Activated T-helper 1 cell treated with anti-CD3 and anti-CD28 coated beads, Interleukin-12 subunit alpha, Interleukin-12 subunit beta, Interleukin-2, Interleukin-4 antibody, amounts not matched to agents 30 ng/mL and 10 ng/mL and 1 ng/mL, durations not matched to agents 14 hours and 24 hours and 36 hours (primary cell): ENCODE data around the gene FMNL1. TPM values are rescaled to one million over a fixed set of nuclear protein-coding genes. Genes with fewer than 3 reads are reported as not detected.
"Not testable (repeated sequence)": the region's sequence is repeated elsewhere in the genome, so short reads cannot be mapped to it uniquely, and the experiment has no call there.

Experiments
- DNase-seq: peaks from one replicate; pipeline ENCODE4 v3.0.0; 2021; ENCODE audit warnings: low spot score
- H3K27ac Mint-ChIP-seq: one replicate; pipeline ENCODE4 v1.8.0; 2021; ENCODE audit warnings: mild to moderate bottlenecking, mixed read lengths
- H3K27me3 Mint-ChIP-seq: one replicate; pipeline ENCODE4 v1.8.0; 2022; ENCODE audit warnings: mild to moderate bottlenecking, moderate library complexity, mixed read lengths; ENCODE audit not compliant: insufficient read depth
- H3K36me3 Mint-ChIP-seq: one replicate; pipeline ENCODE4 v1.8.0; 2021; ENCODE audit warnings: low read depth, mixed read lengths
- H3K4me1 Mint-ChIP-seq: one replicate; pipeline ENCODE4 v1.8.0; 2021; ENCODE audit warnings: low read depth, mixed read lengths
- H3K4me3 Mint-ChIP-seq: one replicate; pipeline ENCODE4 v1.8.0; 2021; ENCODE audit warnings: mild to moderate bottlenecking, moderate library complexity, mixed read lengths
- H3K9me3 Mint-ChIP-seq: one replicate; pipeline ENCODE4 v1.8.0; 2021; ENCODE audit warnings: mixed read lengths
- intact Hi-C: fragments of 100-400 bp; cut with micrococcal nuclease; formaldehyde crosslinking; loops from one replicate; pipeline ENCODE4 v1.15.1; 2024
- total RNA-seq: library from RNA; stranded (reverse); gene quantifications from 2 replicates; pipeline ENCODE4 v1.2.3, GENCODE V29; 2022

FMNL1 gene
- total RNA-seq, 1 donor from 2014 or later, result 374 TPM

DNA sequence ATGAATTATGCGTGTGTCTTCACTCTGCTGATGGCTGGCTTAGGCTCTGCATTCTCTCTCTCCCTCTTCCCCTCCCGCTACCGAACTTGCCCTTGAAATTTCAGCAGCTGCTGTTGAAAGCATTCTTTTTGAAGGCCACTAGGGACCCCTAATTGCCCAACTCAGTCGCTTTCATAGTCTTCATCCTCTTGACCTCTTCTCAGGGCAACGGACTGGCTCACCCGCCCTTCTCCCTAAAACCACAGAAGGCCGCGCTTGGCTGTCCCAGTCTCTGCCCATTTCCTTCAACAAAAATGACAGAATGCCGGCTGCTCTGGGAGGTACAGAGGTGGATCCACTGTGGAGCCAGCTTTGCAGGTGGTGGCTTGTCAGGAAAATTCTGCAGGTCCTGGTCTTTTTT lies 21.0 kb upstream of the FMNL1 start:
- H3K36me3 Mint-ChIP-seq, result no peaks in the 10 kb centered on the region
- H3K4me1 Mint-ChIP-seq, result no peaks in the 10 kb centered on the region
- no peaks in the 10 kb centered on the region for H3K27me3 Mint-ChIP-seq
- intact Hi-C loops, result no loop called here
- no peak overlapping the region for H3K4me3 Mint-ChIP-seq
- H3K9me3 Mint-ChIP-seq, result no peaks in the 10 kb centered on the region
- H3K27ac Mint-ChIP-seq, result no peak overlapping the region
- no peak for DNase-seq

DNA sequence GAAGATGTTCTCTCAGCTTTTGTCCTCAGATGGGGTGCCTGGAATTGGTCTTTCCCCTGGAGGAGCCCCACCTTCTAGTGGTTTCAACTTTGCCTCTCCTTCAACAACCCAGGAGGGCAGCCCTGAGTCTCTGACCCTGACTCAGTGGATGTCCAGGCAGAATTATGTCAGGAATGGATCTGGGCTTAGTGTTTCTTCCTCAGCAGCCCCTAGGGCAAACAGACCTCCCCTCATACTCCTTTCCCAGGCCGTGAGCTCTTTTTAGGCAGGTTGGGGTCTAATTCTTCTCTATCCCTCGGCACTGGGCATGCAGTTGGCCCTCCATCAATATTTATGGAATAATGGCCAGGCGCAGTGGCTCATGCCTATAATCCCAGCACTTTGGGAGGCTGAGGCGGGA lies 20.2 kb upstream of the FMNL1 start:
- no peak for DNase-seq
- Mint-ChIP-seq H3K36me3 (no peaks in the 10 kb centered on the region), H3K27me3 (no peaks in the 10 kb centered on the region), H3K4me3 (no peak overlapping the region), H3K4me1 (no peaks in the 10 kb centered on the region), H3K9me3 (no peaks in the 10 kb centered on the region), H3K27ac (no peak overlapping the region)
- intact Hi-C loops, result no loop called here

DNA sequence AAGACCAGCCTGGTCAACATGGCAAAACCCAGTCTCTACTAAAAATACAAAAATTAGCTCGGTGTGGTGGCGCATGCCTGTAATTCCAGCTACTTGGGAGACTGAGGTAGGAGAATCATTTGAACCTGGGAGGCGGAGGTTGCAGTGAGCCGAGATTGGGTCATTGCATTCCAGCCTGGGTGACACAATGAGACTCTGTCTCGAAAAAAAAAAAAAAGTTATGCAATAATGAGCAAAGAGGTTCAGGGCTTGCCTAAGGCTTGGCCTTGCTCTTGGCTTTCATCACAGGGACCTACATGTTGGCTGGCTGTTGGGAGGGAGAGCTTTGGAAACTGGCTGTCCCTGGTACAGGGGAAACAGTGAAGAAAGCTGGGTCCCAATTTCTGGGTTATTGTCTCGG lies 19.8 kb upstream of the FMNL1 start:
- H3K4me3 Mint-ChIP-seq, DNase-seq, H3K4me1 Mint-ChIP-seq, H3K27ac Mint-ChIP-seq, intact Hi-C loops, H3K27me3 Mint-ChIP-seq, H3K36me3 Mint-ChIP-seq, H3K9me3 Mint-ChIP-seq: not testable (repeated sequence)

DNA sequence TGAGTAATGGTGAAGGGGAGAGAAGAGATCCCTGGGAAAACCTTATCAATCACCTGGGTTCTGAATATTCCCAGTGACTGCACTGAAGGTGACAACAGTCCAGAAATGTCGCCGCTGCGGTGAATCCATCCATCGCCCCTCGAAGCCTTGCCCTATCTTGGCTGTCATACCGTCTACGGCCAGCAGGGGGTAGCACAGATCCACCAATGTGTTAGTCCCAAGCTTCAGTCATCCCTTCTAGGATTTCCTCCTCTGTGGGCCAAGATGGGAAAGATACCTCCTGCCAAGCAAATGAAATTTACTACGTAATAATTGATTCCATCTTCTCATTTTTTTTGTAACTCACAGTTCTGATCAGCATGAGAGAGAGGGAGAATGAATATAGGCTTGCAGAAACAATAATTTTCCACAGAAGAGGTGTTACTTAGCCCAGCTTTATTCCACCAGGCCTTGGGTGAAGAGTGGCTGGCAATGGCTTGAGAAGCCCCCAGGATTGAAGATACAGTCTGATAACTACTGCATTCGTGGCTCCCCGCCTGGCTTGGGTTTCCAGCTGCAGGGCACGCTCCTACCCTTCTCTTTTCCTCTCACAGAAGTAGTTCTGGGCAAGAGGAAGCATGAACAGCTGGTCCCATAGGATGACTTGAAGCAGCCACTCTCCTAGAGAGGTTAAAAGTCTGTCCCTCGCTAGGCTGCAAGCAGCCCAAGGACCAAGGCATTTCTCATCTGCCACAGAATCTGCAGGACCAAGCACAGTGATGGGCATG lies 2.6 kb upstream of the FMNL1 start:
- peak; percentile 73 for DNase-seq
- Mint-ChIP-seq H3K27me3 (no peaks in the 10 kb centered on the region), H3K27ac (peak overlapping the region; percentile 80), H3K36me3 (peaks cover 46% of the 10 kb centered on the region), H3K4me3 (peak overlapping the region; percentile 93), H3K4me1 (peaks cover 42% of the 10 kb centered on the region), H3K9me3 (no peaks in the 10 kb centered on the region)
- intact Hi-C loops, result loop anchor here (1.0 kb wide), 5 partner anchors 16 to 166 kb away; partner anchors contain the start of gene ACBD4

DNA sequence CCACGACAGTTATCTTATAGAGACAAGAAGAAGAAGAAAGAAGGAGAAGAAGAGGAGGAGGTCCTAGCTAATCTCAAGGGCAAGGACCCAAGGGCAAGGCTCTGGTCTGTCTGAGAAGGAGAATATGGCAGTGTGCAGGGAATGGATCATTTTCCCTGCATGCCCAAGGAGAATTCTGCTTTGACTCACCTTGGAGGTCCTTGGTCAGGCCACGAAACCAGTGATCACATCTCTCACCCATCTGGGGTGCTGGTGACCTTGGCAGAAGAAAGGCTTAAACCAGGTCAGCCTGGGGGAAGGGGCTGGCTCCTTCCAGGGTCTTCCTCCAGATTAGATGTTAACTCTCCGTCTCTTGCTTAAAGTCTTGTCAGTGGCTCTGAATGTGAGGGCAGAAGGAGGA lies 1.6 kb upstream of the FMNL1 start:
- Mint-ChIP-seq H3K27ac (peak overlapping the region; percentile 85), H3K27me3 (no peaks in the 10 kb centered on the region), H3K4me1 (peaks cover 52% of the 10 kb centered on the region), H3K9me3 (no peaks in the 10 kb centered on the region), H3K36me3 (peaks cover 47% of the 10 kb centered on the region), H3K4me3 (peak overlapping the region; percentile 93)
- intact Hi-C loops, result loop anchor here (10.0 kb wide), 2 partner anchors 325 to 365 kb away; partner anchors contain the start of gene EFTUD2
- no peak for DNase-seq

DNA sequence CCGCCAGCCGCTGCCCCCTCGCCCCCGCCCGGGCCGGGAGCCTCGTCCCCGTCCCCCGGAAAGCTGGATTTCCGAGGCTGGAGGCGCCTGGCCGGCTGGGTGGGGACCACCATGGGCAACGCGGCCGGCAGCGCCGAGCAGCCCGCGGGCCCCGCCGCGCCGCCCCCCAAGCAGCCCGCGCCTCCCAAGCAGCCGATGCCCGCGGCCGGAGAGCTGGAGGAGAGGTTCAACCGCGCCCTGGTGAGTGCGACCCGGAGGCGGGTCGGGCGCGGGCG lies 266 bp downstream of the FMNL1 start:
- Mint-ChIP-seq H3K27ac (no peak overlapping the region), H3K4me3 (no peak overlapping the region), H3K36me3 (peaks cover 45% of the 10 kb centered on the region), H3K4me1 (peaks cover 62% of the 10 kb centered on the region), H3K9me3 (no peaks in the 10 kb centered on the region), H3K27me3 (no peaks in the 10 kb centered on the region)
- no peak for DNase-seq
- intact Hi-C loops, result loop anchor here (10.0 kb wide), 2 partner anchors 327 to 363 kb away; partner anchors contain the start of gene EFTUD2

DNA sequence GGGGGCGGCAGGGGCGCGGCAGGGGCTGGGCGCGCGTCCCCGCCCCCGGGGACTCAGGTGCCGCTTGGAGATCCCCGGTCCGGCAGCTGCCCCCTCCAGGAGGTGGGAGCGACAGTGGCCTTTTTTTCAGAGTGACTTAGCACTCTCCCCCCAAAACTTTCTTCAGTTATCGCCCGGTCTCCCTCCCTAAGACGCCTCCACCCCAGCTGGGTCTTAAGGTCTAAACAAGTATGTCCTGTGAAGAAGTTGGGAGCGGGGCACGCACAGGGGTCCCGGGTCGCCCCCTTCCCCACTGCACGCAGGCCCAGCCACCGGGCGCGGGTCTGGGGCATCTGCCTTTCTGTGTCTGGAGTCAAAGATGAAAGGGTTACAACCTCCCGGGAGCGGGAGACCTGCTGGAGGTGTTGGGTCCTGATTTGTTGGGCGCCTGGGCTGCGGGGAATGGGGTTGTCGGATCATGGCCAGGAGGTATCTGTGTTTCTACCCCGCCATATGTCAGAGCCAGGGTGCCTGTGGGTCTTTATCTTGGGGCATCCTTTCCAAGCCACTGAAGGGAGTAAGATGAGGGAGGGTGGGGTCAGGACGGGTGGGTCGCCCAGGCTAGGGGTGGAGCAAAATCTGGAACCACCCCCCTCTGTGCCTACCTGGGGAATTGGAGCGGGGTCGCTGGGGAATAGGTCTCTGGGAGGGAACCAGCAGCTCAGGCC lies 757 bp downstream of the FMNL1 start:
- DNase-seq, result no peak
- peaks cover 42% of the 10 kb centered on the region for H3K36me3 Mint-ChIP-seq
- no peaks in the 10 kb centered on the region for H3K27me3 Mint-ChIP-seq
- H3K4me1 Mint-ChIP-seq, result peaks cover 65% of the 10 kb centered on the region
- intact Hi-C loops, result loop anchor here (10.0 kb wide), 2 partner anchors 328 to 362 kb away; partner anchors contain the start of gene EFTUD2
- H3K4me3 Mint-ChIP-seq, result peak overlapping the region; percentile 99
- peak overlapping the region; percentile 97 for H3K27ac Mint-ChIP-seq
- no peaks in the 10 kb centered on the region for H3K9me3 Mint-ChIP-seq

DNA sequence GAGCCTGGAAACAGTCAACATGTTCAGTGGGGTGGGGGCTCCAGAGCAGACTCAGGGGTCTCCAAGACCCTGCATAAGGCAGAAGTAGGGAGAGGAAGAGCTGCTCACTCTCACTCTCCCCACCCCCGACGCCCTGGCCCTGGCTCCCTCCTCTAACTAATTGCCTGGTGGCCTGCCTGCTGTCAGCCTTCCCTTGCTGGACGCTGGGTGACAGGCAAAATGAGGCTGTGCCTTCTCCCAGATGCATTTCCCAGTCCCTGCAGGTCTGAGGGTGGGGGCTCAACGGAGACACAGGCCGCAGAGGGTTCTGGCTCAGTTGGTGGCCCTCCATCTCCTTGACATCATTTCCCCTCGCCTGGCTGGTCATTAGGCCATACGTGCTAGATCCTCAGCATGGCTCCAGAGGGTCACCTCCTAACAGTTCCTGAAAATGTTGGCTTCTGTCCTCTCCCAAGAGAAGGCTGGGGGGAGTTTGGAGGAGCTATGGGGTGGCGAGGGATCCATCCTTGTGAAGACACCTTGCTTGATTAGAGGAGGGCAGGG lies 1.4 kb downstream of the FMNL1 start:
- peaks cover 39% of the 10 kb centered on the region for H3K36me3 Mint-ChIP-seq
- peak overlapping the region; percentile 99 for H3K4me3 Mint-ChIP-seq
- H3K4me1 Mint-ChIP-seq, result peaks cover 67% of the 10 kb centered on the region
- DNase-seq, result no peak
- intact Hi-C loops, result loop anchor here (1.0 to 10.0 kb wide), 3 partner anchors 94 to 362 kb away; partner anchors contain the start of genes EFTUD2 and MAP3K14
- no peaks in the 10 kb centered on the region for H3K27me3 Mint-ChIP-seq
- H3K27ac Mint-ChIP-seq, result peak overlapping the region; percentile 97
- no peaks in the 10 kb centered on the region for H3K9me3 Mint-ChIP-seq

DNA sequence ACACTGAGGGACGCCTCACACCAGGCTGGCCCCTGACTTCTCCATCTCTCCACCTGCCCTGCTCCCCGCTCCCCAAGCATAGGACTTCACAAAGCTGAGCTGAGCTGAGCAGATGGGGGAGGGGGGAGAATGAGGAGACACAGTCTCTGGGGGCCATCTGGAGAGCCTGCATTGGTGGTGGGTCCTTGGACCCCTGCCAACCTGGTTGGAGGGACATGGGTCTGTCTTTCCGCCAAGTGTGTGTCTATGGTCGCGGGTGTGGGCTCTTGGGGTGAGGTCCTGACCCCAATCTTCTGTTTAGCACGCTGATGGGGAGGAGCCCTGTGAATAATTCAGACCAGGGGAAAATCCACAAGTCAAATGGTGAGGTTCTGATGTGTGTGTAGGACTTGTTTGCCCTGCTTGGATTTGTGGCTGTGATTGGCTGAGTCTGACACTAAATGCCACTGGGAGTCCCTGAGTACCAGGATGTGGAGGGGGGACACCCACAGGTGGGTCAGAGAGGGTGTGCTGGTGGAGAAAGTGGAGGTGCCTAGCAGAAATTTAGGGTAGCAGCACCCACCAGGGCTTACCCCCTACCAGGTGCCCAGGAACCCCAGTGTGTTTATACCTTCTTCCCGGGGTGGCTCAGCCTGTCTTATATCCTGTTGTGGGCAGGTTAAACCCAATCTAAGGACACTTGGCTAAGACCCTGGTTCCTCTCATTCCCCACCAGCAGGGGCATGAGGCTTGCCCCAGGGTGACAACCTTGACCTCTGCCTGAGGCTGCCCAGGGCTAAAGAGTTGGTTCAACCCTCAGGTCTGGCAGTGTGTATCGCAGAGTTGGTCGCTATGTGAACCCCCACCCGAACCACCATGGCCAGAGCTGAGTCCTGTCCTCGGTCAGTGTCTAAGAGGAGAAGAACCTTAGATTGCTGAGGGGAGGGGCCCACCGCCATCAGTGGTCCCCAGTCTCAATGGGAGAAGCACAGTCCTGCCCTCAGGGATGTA lies 2.1 kb downstream of the FMNL1 start:
- Mint-ChIP-seq H3K27ac (peak overlapping the region; percentile 97), H3K36me3 (peaks cover 37% of the 10 kb centered on the region), H3K4me3 (peak overlapping the region; percentile 99), H3K27me3 (no peaks in the 10 kb centered on the region), H3K4me1 (peaks cover 72% of the 10 kb centered on the region), H3K9me3 (no peaks in the 10 kb centered on the region)
- intact Hi-C loops, result loop anchor here (1.0 to 10.0 kb wide), 3 partner anchors 93 to 361 kb away; partner anchors contain the start of genes EFTUD2 and MAP3K14
- no peak for DNase-seq

DNA sequence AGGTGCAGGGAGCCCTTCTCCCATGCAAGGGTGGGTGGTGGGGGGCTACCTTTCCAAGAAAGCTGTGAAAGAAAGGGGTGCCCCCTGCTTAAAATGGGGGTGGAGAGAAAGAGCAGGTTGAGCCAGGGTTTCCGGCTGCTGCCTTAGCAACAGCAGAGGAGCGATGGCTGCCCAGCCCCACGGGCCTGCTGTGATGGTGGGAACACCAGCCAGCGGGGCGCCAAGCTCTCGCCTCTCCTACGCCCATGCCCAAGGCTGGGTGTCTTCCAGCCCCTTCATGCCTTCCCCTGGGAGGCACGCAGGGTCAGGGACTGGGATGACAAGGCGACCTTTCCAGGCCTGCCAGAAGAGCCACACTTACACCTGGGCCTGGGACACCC lies 3.0 kb downstream of the FMNL1 start:
- intact Hi-C loops, result loop anchor here (5.0 to 10.0 kb wide), 3 partner anchors 330 to 968 kb away; partner anchors contain the start of genes EFTUD2 and KANSL1
- no peaks in the 10 kb centered on the region for H3K27me3 Mint-ChIP-seq
- no peaks in the 10 kb centered on the region for H3K9me3 Mint-ChIP-seq
- peak overlapping the region; percentile 97 for H3K27ac Mint-ChIP-seq
- no peak for DNase-seq
- H3K36me3 Mint-ChIP-seq, result peaks cover 30% of the 10 kb centered on the region
- H3K4me1 Mint-ChIP-seq, result peaks cover 72% of the 10 kb centered on the region
- peak overlapping the region; percentile 99 for H3K4me3 Mint-ChIP-seq

DNA sequence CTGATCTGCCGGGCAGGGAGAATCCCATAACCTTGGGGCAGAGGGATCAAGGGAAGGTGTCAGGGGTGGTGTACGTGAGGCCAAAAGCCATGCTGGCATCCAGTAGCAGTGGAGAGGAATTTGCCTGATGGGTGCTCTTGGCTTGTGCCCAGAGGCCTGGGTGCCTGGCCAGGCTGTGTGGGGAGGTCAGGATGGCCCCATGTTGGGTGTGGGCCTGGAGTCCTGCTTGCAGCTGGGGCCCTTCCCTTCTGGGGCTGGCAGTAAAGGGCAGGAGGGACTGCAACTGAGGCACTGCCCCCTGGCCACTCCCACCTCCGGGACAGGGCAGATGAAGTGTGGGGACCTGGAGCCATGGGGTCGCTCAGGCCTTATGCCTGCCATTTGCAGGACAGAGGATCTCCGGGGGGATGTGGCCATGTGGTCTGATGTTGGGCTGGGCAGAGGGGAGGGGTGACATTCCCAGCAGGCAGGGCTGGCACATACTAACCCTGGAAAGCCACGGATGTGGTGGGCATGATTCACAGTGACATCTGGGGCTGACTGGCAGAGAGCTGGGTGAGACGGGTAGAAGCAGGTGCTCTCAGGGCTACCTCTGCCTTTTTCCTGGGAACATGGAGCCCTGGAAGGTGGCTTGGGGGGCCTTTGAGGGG lies 3.5 kb downstream of the FMNL1 start:
- Mint-ChIP-seq H3K27me3 (no peaks in the 10 kb centered on the region), H3K4me3 (peak overlapping the region; percentile 99), H3K27ac (peak overlapping the region; percentile 97), H3K36me3 (peaks cover 25% of the 10 kb centered on the region), H3K9me3 (no peaks in the 10 kb centered on the region), H3K4me1 (peaks cover 72% of the 10 kb centered on the region)
- DNase-seq, result no peak
- intact Hi-C loops, result loop anchor here (5.0 to 10.0 kb wide), 3 partner anchors 330 to 967 kb away; partner anchors contain the start of genes EFTUD2 and KANSL1
